OCI-LY7 (cell line): Measurements from ENCODE around the gene MFRP.

ENCODE experiments used
- CTCF ChIP-seq: fragments of 200-600 bp; sonication (generic); conservative IDR thresholded peaks from 2 replicates; pipeline ENCODE4 v1.5.1; 2014; ENCODE audit warnings: mild to moderate bottlenecking, antibody characterized with exemption, low read length, moderate library complexity, mixed read lengths
- EZH2phosphoT487 ChIP-seq: fragments of 200-600 bp; sonication (generic); IDR thresholded peaks from 2 replicates; pipeline ENCODE4 v1.6.1; 2018; ENCODE audit warnings: low read depth, borderline replicate concordance, mild to moderate bottlenecking, mixed run types, antibody characterized with exemption, low read length, moderate library complexity, mixed read lengths

- TF ChIP-seq CTCF (no peak), EZH2phosphoT487 (no peak)
Measured at GRCh38 chr11:119382101-119382500, 35.6 kb upstream of the MFRP start.
